HFF-Myc (cell line): Measurements from ENCODE around the gene DDX39B.
"Not testable (repeated sequence)": the region's sequence is repeated elsewhere in the genome, so short reads cannot be mapped to it uniquely, and the experiment has no call there.

Experiments used
- DNase-seq: peaks from one replicate; pipeline ENCODE4 v3.0.0-alpha.2; 2011; ENCODE audit warnings: low read depth; ENCODE audit errors: extremely low read depth
- H3K4me3 ChIP-seq: replicated peaks from 2 replicates; pipeline ENCODE4 v1.5.1; 2011; ENCODE audit warnings: low read depth, mild to moderate bottlenecking, control low read depth, low read length
- CTCF ChIP-seq: IDR thresholded peaks from 2 replicates; pipeline ENCODE4 v1.5.1; 2012; ENCODE audit warnings: mild to moderate bottlenecking, low read depth, low read length, control low read depth; ENCODE audit errors: missing control alignments

The DDX39B gene

GRCh38 chr6:31489086-31489485 is 52.7 kb downstream of the DDX39B start:
- no peak for TF ChIP-seq CTCF
- no peak for DNase-seq
- no peak overlapping the region for H3K4me3 ChIP-seq

GRCh38 chr6:31487674-31488073 is 54.1 kb downstream of the DDX39B start:
- not testable (repeated sequence) for DNase-seq

GRCh38 chr6:31486065-31486837 is 55.6 kb downstream of the DDX39B start:
- DNase-seq, H3K4me3 ChIP-seq: not testable (repeated sequence)

More at GRCh38 chr6:31487674-31488073, 54.1 kb downstream of the DDX39B start:
- not testable (repeated sequence) for H3K4me3 ChIP-seq

GRCh38 chr6:31485055-31485454 is 56.7 kb downstream of the DDX39B start:
- H3K4me3 ChIP-seq, result no peak overlapping the region
- no peak for DNase-seq
- no peak for TF ChIP-seq CTCF

- TF ChIP-seq CTCF, result no peak
- no peak overlapping the region for H3K4me3 ChIP-seq
- DNase-seq, result no peak
Measured at GRCh38 chr6:31483392-31483791, 58.4 kb downstream of the DDX39B start.

- no peak overlapping the region for H3K4me3 ChIP-seq
- DNase-seq, result no peak
- no peak for TF ChIP-seq CTCF
Measured at GRCh38 chr6:31480574-31480973, 61.2 kb downstream of the DDX39B start.
